K562 (cell line): ENCODE measurements around the gene SPHK2. TPM values are rescaled to one million over a fixed set of nuclear protein-coding genes. Genes with fewer than 3 reads are reported as not detected.

ENCODE experiments used
- DACH1 ChIP-seq: fragments of 450-650 bp; IDR thresholded peaks from 2 replicates; pipeline ENCODE4 v1.6.1; 2018; ENCODE audit not compliant: partially characterized antibody
- EGR1 ChIP-seq: fragments of 450-650 bp; conservative IDR thresholded peaks from 2 replicates; pipeline ENCODE4 v1.6.1; 2017; ENCODE audit warnings: mild to moderate bottlenecking
- JUND ChIP-seq, 2 experiments: IDR thresholded peaks; 2 replicates in 1 of 2; 3 replicates in 1 of 2; pipeline ENCODE4 v1.6.1; 2011; ENCODE audit warnings: borderline replicate concordance in 2 of 2, low read depth in 2 of 2, low read length in 2 of 2, improper control_type of control experiment in 1 of 2, missing biosample characterization in 1 of 2, missing genetic modification characterization in 1 of 2, missing genetic modification reagents in 1 of 2
- NR2C1 ChIP-seq, 2 experiments: fragments of 450-650 bp; IDR thresholded peaks; 2 replicates each; pipeline ENCODE4 v1.6.1; 2017; ENCODE audit warnings: mild to moderate bottlenecking in 2 of 2, antibody characterized with exemption in 1 of 2, inconsistent platforms in 1 of 2, missing compliant biosample characterization in 1 of 2, missing genetic modification characterization in 1 of 2
- PCBP1 ChIP-seq: fragments of 200-400 bp; formaldehyde crosslinking; IDR thresholded peaks from 2 replicates; pipeline ENCODE4 v1.6.1; 2018; ENCODE audit warnings: mild to moderate bottlenecking, low read depth, low read length; ENCODE audit not compliant: poor library complexity, severe bottlenecking
- RHOXF2B ChIP-seq: fragments of 250-450 bp; sonication (Bioruptor Pico); conservative IDR thresholded peaks from 2 replicates; pipeline ENCODE4 v1.5.1; 2021
- SRSF7 ChIP-seq: fragments of 200-400 bp; formaldehyde crosslinking; optimal IDR thresholded peaks from 2 replicates; pipeline ENCODE3; 2017; ENCODE audit warnings: mild to moderate bottlenecking, low read depth, low read length
- ZNF354B ChIP-seq: fragments of 250-450 bp; sonication (Bioruptor Pico); IDR thresholded peaks from 2 replicates; pipeline ENCODE4 v1.4.0; 2020
- ZNF696 ChIP-seq: fragments of 250-450 bp; sonication (Bioruptor Pico); conservative IDR thresholded peaks from 2 replicates; pipeline ENCODE4 v1.4.0; 2020; ENCODE audit warnings: mild to moderate bottlenecking, moderate library complexity
- ZNF830 ChIP-seq: fragments of 250-450 bp; sonication (Bioruptor Pico); IDR thresholded peaks from 2 replicates; pipeline ENCODE4 v1.5.0; 2021; ENCODE audit warnings: mild to moderate bottlenecking
- polyA plus RNA-seq, 8 experiments: library from polyadenylated mRNA; depleted of rRNA in 4 of 8; stranded (reverse) in 5 of 8; unstranded in 3 of 8; fragments of >200 nt; fragmentation: Nextera tagmentation in 2 of 8; fragmentation: Illumina TruSeq in 1 of 8; extraction: Ambion mirVana in 2 of 8; extraction: Trizol in 1 of 8; gene quantifications; 2 replicates each; pipeline versions ENCODE4 v1.2.1 to v1.2.3, GENCODE V29; 2011 to 2014; ENCODE audit warnings: inconsistent platforms in 1 of 8, missing spikeins in 1 of 8
- total RNA-seq, 7 experiments: library from RNA; depleted of rRNA in 6 of 7; stranded (reverse); fragments of >200 nt in 6 of 7; fragmentation: Illumina TruSeq in 2 of 7; extraction: Trizol in 2 of 7; gene quantifications; 2 replicates each; pipeline versions ENCODE4 v1.2.1 to v1.2.3, GENCODE V29; 2011 to 2021; ENCODE audit warnings: low replicate concordance in 1 of 7
- TF ChIP-seq, protein P1 (sequence below), 2 experiments: fragments of 150-350 bp in 1 of 2; IDR thresholded peaks; 2 replicates each; pipeline ENCODE4 v1.6.1; 2012 to 2016; ENCODE audit warnings: low read depth in 2 of 2, low read length in 2 of 2, mild to moderate bottlenecking in 1 of 2, moderate library complexity in 1 of 2
- TF ChIP-seq, protein P2 (sequence below): fragments of 200-800 bp; sonication (Bioruptor generic); IDR thresholded peaks from 2 replicates; pipeline ENCODE4 v1.6.1; 2016; ENCODE audit warnings: missing genetic modification characterization, missing compliant biosample characterization
- TF ChIP-seq, protein P3 (sequence below): fragments of 450-650 bp; IDR thresholded peaks from 2 replicates; pipeline ENCODE4 v1.6.1; 2016
- TF ChIP-seq, protein P4 (sequence below): fragments of 450-650 bp; formaldehyde crosslinking; conservative IDR thresholded peaks from 2 replicates; pipeline ENCODE4 v1.4.0; 2022; ENCODE audit warnings: mild to moderate bottlenecking, missing genetic modification characterization

The SPHK2 gene
- total and polyA plus RNA-seq, 9 of the 15 experiments (the other 6 are each of a cell fraction or from before 2014, with no cell fraction given), result 0.10 to 15.2 (median 2.9) TPM

DNA sequence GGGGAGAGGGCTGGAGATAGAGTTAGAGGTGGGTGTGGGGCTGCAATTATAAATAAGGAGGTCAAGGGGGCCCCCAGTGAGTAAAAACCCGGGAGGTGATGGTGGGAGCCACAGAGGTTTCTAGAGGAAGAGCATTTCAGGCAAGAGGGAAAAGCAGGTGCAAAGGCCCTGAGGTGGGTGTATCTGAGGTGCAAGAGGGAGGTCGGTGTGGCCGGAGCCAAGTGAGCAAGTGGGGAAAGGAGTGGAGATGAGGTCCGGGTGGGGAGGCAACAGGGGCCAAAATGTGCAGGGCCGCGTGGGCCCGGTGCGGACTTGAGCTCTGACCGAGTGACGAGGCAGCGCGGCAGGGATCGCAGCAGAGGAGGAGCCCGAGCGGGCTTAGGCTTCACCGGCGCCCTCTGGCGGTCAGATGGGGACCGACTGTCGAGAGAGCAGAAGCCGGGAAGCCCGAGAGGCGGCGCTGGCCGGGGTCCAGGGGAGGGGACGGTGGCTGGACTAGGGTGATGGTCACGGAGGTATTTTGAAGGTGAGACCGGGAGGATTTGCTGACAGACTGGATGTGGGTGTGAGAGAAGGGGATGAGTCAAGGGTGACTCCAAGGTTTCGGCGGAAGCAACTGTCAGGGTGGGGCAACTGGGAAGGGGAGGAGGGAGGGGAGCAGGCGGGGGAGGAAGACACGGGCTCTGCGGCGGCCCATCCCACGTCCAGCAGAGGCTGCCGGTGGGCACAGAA, 30.5 kb upstream of the SPHK2 start (continued):
- TF ChIP-seq, protein P1, sequence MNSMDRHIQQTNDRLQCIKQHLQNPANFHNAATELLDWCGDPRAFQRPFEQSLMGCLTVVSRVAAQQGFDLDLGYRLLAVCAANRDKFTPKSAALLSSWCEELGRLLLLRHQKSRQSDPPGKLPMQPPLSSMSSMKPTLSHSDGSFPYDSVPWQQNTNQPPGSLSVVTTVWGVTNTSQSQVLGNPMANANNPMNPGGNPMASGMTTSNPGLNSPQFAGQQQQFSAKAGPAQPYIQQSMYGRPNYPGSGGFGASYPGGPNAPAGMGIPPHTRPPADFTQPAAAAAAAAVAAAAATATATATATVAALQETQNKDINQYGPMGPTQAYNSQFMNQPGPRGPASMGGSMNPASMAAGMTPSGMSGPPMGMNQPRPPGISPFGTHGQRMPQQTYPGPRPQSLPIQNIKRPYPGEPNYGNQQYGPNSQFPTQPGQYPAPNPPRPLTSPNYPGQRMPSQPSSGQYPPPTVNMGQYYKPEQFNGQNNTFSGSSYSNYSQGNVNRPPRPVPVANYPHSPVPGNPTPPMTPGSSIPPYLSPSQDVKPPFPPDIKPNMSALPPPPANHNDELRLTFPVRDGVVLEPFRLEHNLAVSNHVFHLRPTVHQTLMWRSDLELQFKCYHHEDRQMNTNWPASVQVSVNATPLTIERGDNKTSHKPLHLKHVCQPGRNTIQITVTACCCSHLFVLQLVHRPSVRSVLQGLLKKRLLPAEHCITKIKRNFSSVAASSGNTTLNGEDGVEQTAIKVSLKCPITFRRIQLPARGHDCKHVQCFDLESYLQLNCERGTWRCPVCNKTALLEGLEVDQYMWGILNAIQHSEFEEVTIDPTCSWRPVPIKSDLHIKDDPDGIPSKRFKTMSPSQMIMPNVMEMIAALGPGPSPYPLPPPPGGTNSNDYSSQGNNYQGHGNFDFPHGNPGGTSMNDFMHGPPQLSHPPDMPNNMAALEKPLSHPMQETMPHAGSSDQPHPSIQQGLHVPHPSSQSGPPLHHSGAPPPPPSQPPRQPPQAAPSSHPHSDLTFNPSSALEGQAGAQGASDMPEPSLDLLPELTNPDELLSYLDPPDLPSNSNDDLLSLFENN (IDR thresholded peaks at IDR 0.05; ENCODE audit: low read depth in 2 of 2, low read length in 2 of 2), result peak in 1 of 2 experiments; percentile 31; a peak in 1 of 4 replicates
- TF ChIP-seq, protein P2, sequence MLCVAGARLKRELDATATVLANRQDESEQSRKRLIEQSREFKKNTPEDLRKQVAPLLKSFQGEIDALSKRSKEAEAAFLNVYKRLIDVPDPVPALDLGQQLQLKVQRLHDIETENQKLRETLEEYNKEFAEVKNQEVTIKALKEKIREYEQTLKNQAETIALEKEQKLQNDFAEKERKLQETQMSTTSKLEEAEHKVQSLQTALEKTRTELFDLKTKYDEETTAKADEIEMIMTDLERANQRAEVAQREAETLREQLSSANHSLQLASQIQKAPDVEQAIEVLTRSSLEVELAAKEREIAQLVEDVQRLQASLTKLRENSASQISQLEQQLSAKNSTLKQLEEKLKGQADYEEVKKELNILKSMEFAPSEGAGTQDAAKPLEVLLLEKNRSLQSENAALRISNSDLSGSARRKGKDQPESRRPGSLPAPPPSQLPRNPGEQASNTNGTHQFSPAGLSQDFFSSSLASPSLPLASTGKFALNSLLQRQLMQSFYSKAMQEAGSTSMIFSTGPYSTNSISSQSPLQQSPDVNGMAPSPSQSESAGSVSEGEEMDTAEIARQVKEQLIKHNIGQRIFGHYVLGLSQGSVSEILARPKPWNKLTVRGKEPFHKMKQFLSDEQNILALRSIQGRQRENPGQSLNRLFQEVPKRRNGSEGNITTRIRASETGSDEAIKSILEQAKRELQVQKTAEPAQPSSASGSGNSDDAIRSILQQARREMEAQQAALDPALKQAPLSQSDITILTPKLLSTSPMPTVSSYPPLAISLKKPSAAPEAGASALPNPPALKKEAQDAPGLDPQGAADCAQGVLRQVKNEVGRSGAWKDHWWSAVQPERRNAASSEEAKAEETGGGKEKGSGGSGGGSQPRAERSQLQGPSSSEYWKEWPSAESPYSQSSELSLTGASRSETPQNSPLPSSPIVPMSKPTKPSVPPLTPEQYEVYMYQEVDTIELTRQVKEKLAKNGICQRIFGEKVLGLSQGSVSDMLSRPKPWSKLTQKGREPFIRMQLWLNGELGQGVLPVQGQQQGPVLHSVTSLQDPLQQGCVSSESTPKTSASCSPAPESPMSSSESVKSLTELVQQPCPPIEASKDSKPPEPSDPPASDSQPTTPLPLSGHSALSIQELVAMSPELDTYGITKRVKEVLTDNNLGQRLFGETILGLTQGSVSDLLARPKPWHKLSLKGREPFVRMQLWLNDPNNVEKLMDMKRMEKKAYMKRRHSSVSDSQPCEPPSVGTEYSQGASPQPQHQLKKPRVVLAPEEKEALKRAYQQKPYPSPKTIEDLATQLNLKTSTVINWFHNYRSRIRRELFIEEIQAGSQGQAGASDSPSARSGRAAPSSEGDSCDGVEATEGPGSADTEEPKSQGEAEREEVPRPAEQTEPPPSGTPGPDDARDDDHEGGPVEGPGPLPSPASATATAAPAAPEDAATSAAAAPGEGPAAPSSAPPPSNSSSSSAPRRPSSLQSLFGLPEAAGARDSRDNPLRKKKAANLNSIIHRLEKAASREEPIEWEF, result no peak
- TF ChIP-seq, protein P3, sequence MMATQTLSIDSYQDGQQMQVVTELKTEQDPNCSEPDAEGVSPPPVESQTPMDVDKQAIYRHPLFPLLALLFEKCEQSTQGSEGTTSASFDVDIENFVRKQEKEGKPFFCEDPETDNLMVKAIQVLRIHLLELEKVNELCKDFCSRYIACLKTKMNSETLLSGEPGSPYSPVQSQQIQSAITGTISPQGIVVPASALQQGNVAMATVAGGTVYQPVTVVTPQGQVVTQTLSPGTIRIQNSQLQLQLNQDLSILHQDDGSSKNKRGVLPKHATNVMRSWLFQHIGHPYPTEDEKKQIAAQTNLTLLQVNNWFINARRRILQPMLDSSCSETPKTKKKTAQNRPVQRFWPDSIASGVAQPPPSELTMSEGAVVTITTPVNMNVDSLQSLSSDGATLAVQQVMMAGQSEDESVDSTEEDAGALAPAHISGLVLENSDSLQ, result peak; percentile 68
- TF ChIP-seq DACH1, result peak; percentile 89
- TF ChIP-seq RHOXF2B, result no peak
- no peak for TF ChIP-seq ZNF830
- peak; percentile 80 for TF ChIP-seq PCBP1
- TF ChIP-seq, protein P4, sequence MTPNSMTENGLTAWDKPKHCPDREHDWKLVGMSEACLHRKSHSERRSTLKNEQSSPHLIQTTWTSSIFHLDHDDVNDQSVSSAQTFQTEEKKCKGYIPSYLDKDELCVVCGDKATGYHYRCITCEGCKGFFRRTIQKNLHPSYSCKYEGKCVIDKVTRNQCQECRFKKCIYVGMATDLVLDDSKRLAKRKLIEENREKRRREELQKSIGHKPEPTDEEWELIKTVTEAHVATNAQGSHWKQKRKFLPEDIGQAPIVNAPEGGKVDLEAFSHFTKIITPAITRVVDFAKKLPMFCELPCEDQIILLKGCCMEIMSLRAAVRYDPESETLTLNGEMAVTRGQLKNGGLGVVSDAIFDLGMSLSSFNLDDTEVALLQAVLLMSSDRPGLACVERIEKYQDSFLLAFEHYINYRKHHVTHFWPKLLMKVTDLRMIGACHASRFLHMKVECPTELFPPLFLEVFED, result 0 out of 2 replicates have a peak, but pooled peaks have one; percentile 24
- peak; percentile 78 for TF ChIP-seq JUND (IDR thresholded peaks at IDR 0.05; ENCODE audit: borderline replicate concordance, low read depth, low read length)
- peak; percentile 51; the same call in 1 of the 3 replicates for TF ChIP-seq JUND (tag; IDR thresholded peaks at IDR 0.05; ENCODE audit: borderline replicate concordance, low read depth, low read length)
- TF ChIP-seq SRSF7, result no peak
- TF ChIP-seq EGR1, result peak; percentile 89
- TF ChIP-seq NR2C1 (IDR thresholded peaks at IDR 0.05), result peak; percentile 61; the same call in 1 of the 2 replicates
- 0 out of 2 replicates have a peak, but pooled peaks have one; percentile 42 for TF ChIP-seq NR2C1 (tag; IDR thresholded peaks at IDR 0.05)
- no peak for TF ChIP-seq ZNF354B (CRISPR knock-in tag)
- no peak for TF ChIP-seq ZNF696
